ENCODE measurements around the gene AGBL3. TPM values are rescaled to one million over a fixed set of nuclear protein-coding genes. Genes with fewer than 3 reads are reported as not detected.

Gene AGBL3
- total and polyA plus RNA-seq, 9 of the 15 experiments (the other 6 are each of a cell fraction or from before 2014, with no cell fraction given), result 0.54 to 2.9 (median 1.7) TPM

DNA sequence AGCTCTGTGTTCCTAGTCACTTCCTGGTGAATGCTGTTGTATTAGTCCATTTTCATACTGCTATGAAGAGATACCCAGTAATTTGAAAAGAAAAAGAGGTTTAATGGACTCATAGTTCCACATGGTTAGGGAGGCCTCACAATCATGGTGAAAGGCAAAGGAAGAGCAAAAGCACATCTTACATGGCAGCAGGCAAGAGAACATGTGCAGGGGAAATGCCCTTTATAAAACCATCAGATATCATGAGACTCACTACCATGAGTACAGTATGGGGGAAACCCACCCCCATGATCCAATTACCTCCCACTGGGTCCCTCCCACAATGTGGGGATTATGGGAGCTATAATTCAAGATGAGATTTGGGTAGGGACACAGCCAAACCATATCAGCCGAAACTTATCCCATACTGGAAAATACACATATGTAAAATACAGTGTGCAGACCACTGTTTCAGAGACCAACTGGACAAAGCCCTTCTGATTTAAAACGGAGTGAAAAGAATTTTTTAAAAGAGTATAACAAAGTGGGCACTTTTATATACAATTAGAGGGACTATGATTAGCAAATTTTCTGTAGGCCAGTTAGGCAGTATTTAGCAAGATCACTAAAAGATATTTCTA is 176.2 kb downstream of the AGBL3 start:
- Histone ChIP-seq H3K27me3 (ENCODE audit: control insufficient read depth in 2 of 2, insufficient read depth in 2 of 2, low read length in 2 of 2) (no peaks in the 10 kb centered on the region), H3K9ac (ENCODE audit: insufficient read depth in 1 of 2, low read depth in 2 of 2, low read length in 2 of 2) (no peak overlapping the region), H3K36me3 (ENCODE audit: control insufficient read depth, insufficient read depth, low read length) (peaks cover 43% of the 10 kb centered on the region), H3K27ac (ENCODE audit: extremely low read depth, low read depth, low read length) (no peak overlapping the region), H4K20me1 (replicated peaks; ENCODE audit: control insufficient read depth, insufficient read depth, low read length) (no peaks in the 10 kb centered on the region), H3K79me2 (ENCODE audit: control insufficient read depth, insufficient read depth, low read length) (peaks cover 4% of the 10 kb centered on the region), H3K4me3 (no peak overlapping the region), H3K4me2 (ENCODE audit: insufficient read depth, low read length) (no peak overlapping the region), H2AFZ (ENCODE audit: low read depth, low read length) (no peak overlapping the region), H3K9me1 (ENCODE audit: control insufficient read depth, insufficient read depth, low read length) (no peaks in the 10 kb centered on the region), H3K4me1 (replicated peaks in 1 of 2; ENCODE audit: control insufficient read depth in 2 of 2, insufficient read depth in 2 of 2, low read length in 2 of 2) (peaks cover 13 to 27% of the 10 kb centered on the region in 2 experiments), H3K9me3 (replicated peaks; ENCODE audit: control insufficient read depth, insufficient read depth, low read depth, low read length) (peaks cover 32% of the 10 kb centered on the region)
- in situ Hi-C loops (cut with MboI), result no loop called here
- no peak for ATAC-seq
- CTCF ChIA-PET (ENCODE audit: low intra/inter-chr PET ratio), result no interaction called here
- WGBS (ENCODE audit: insufficient coverage, low coverage, missing lambda C conversion rate), result 88% methylated on average over 2 of the region's 2 CpGs
- FAIRE-seq, result no peak
- intact Hi-C loops (cut with micrococcal nuclease), result no loop called here
- DNase-seq (ENCODE audit: extremely low read depth in 1 of 4, low spot score in 3 of 4), result peak in 1 of 4 experiments; percentile 34
- no TSS peak for BruUV-seq (replicated peaks)
- POLR2A ChIA-PET, result interaction anchor here (1.3 kb wide), 1 partner anchor 15 kb away, joined by 5 read pairs; the partner anchor contains the start of gene TMEM140
- TF ChIP-seq POLR2H (tag; IDR thresholded peaks at IDR 0.05; ENCODE audit: low read depth) (0 out of 2 replicates have a peak, but pooled peaks have one; percentile 57), TRIM24 (IDR thresholded peaks at IDR 0.05) (peak; percentile 89 to 90), MEIS2 (IDR thresholded peaks at IDR 0.05; ENCODE audit: partially characterized antibody) (no peak), ZNF197 (CRISPR knock-in tag; IDR thresholded peaks at IDR 0.05; ENCODE audit: low read depth) (no peak), PCBP1 (IDR thresholded peaks at IDR 0.05; ENCODE audit: low read depth, low read length, poor library complexity, severe bottlenecking) (no peak), ID3 (CRISPR knock-in tag; IDR thresholded peaks at IDR 0.05) (no peak), ID3 (tag; IDR thresholded peaks at IDR 0.05) (0 out of 2 replicates have a peak, but pooled peaks have one; percentile 13), ZNF431 (CRISPR knock-in tag; IDR thresholded peaks at IDR 0.05) (peak; percentile 100), ZNF3 (CRISPR knock-in tag; IDR thresholded peaks at IDR 0.05) (no peak), L3MBTL2 (IDR thresholded peaks at IDR 0.05) (peak; percentile 57; the same call in 1 of the 2 replicates)
- TF ChIP-seq, protein P1, sequence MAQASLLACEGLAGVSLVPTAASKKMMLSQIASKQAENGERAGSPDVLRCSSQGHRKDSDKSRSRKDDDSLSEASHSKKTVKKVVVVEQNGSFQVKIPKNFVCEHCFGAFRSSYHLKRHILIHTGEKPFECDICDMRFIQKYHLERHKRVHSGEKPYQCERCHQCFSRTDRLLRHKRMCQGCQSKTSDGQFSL (CRISPR knock-in tag; IDR thresholded peaks at IDR 0.05), result no peak
- TF ChIP-seq, protein P1 (tag; IDR thresholded peaks at IDR 0.05), result no peak
- TF ChIP-seq, protein P2, sequence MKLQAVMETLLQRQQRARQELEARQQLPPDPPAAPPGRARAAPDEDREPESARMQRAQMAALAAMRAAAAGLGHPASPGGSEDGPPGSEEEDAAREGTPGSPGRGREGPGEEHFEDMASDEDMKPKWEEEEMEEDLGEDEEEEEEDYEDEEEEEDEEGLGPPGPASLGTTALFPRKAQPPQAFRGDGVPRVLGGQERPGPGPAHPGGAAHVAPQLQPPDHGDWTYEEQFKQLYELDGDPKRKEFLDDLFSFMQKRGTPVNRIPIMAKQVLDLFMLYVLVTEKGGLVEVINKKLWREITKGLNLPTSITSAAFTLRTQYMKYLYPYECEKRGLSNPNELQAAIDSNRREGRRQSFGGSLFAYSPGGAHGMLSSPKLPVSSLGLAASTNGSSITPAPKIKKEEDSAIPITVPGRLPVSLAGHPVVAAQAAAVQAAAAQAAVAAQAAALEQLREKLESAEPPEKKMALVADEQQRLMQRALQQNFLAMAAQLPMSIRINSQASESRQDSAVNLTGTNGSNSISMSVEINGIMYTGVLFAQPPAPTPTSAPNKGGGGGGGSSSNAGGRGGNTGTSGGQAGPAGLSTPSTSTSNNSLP (IDR thresholded peaks at IDR 0.05; ENCODE audit: borderline replicate concordance, low read depth, low read length), result no peak
